Psoas muscle (tissue), 8 donors: ENCODE measurements around the gene STARD5. TPM values are rescaled to one million over a fixed set of nuclear protein-coding genes. Genes with fewer than 3 reads are reported as not detected.

Source experiments
- ATAC-seq, 4 donors: fragments of 200-7000 bp; cut with Tn5 transposase; one replicate each; pipeline ENCODE4 v1.9.1; 2020; ENCODE audit warnings: moderate library complexity in 3 of 4, mild to moderate bottlenecking in 2 of 4
- DNase-seq, 2 donors: peaks; one replicate each; pipeline ENCODE4 v3.0.0-alpha.2; 2020
- H3K27ac ChIP-seq: fragments of 200-600 bp; one replicate; pipeline ENCODE4 v1.8.0; 2022
- H3K27me3 ChIP-seq, 3 donors: fragments of 200-600 bp in 1 of 3; one replicate each; pipeline versions ENCODE4 v1.6.1 to v1.8.0; 2013 to 2022; ENCODE audit warnings: low read length in 2 of 3, mild to moderate bottlenecking in 2 of 3, moderate library complexity in 1 of 3; ENCODE audit not compliant: insufficient read depth in 3 of 3
- H3K36me3 ChIP-seq, 2 donors: fragments of 200-600 bp in 1 of 2; one replicate each; pipeline versions ENCODE4 v1.6.1 to v1.8.0; 2013 to 2022; ENCODE audit warnings: low read depth in 1 of 2, mild to moderate bottlenecking in 1 of 2, moderate library complexity in 1 of 2; ENCODE audit not compliant: insufficient read depth in 1 of 2
- H3K4me1 ChIP-seq: fragments of 200-600 bp; one replicate; pipeline ENCODE4 v1.8.0; 2022
- H3K4me3 ChIP-seq: fragments of 200-600 bp; one replicate; pipeline ENCODE4 v1.8.0; 2022; ENCODE audit warnings: mild to moderate bottlenecking
- H3K9me3 ChIP-seq: fragments of 200-600 bp; one replicate; pipeline ENCODE4 v1.8.0; 2022
- CTCF ChIP-seq: fragments of 200-600 bp; IDR thresholded peaks from one replicate; pipeline ENCODE4 v1.8.0; 2022; ENCODE audit warnings: antibody characterized with exemption
- WGBS, 3 donors: extraction: QIAGEN DNeasy Blood & Tissue Kit; methylation state at CpG; one replicate each; pipeline versions ENCODE4 v1.1.6 to v1.1.7; 2013; 5-methylcytosine and 5-hydroxymethylcytosine counted together
- intact Hi-C, 2 donors: fragments of 100-400 bp; cut with DNase I; formaldehyde crosslinking; loops; one replicate each; pipeline versions ENCODE4 v1.11.0 to v1.14.2; 2022
- polyA plus RNA-seq, 3 donors: library from polyadenylated mRNA; stranded (reverse); fragments of 200-250 nt; gene quantifications; one replicate each; pipeline ENCODE4 v1.2.3, GENCODE V29; 2013
- total RNA-seq, 4 donors: library from RNA; stranded (reverse); fragmentation: NEBNext Ultra II Directional in 2 of 4; extraction: Animal tissue kit (Norgen Biotek cat#: 25700) in 2 of 4; gene quantifications; one replicate each; pipeline versions ENCODE4 v1.2.1 to v1.2.4, GENCODE V29; 2021 to 2023
- donor health status: healthy with polysubstance abuse.
- donor health status: DM: no; HTN: no; CAD: no; lungs with moderate emphysema.
- donor health status: Bipolar disorder and iron deficiency.
- donor health status: healthy.
- donor health status: DM: yes; HTN: yes; CAD: no.
- donor health status: DM: no; HTN: no; CAD: no.
- donor health status: DM: no; HTN: no; CAD: no.
- donor health status: DM: yes; HTN: yes; CAD: no.

The STARD5 gene
- total and polyA plus RNA-seq, 7 donors = 0.25 to 1.9 (median 0.64) TPM

DNA sequence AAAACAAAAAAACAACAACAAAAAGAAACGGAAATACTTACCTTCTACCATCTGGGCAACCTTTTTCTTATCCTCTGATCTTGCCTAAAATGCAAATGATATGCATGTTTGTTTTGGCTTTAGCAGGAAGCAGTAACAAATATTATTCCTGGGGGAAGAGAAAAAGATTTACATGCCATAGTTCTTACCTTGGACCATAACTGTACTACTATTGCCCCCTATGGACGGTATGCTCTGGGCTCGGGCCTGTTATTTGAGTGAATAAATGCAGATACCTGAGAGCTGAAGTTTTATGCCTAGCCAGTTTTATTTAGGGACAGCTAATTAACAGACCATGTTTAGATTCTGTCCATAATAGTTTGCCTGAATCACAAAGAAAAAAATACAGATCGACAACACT is 12.6 kb upstream of the STARD5 start:
- no peak for ATAC-seq
- H3K27ac ChIP-seq = no peak overlapping the region
- no peak for DNase-seq

DNA sequence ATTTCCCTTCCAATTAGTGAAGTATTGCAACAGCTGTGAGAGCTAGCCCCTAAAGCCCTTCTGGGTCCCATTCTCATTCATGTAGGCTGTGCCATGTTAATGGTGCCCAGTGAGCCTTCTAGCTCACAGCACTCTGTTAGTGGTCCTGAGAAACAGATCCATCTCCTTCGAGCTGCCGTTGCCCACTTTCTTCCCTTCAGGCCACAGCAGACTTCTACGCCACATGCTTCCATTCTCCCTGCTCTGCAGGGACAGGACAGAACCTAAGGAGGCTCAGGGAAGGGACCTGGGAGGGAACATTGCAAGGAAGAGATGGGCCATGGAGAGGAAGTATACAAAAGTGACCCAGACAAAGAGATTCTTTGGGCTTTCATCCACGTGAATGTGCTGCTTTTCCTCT is 11.7 kb upstream of the STARD5 start:
- Histone ChIP-seq H3K9me3 (no peaks in the 10 kb centered on the region), H3K27ac (no peak overlapping the region), H3K4me1 (no peaks in the 10 kb centered on the region), H3K27me3 (peaks cover 0 to 10% (median 0%) of the 10 kb centered on the region in 3 donors), H3K4me3 (no peak overlapping the region), H3K36me3 (no peaks in the 10 kb centered on the region)
- ATAC-seq (no peak), DNase-seq (no peak)
- 82 to 85% (median 85%) methylated on average over 4 of the region's 4 CpGs for WGBS, 3 donors
- TF ChIP-seq CTCF = no peak
- intact Hi-C loops = no loop called here

More for the DNA sequence above, 12.6 kb upstream of the STARD5 start:
- no peaks in the 10 kb centered on the region for H3K4me1 ChIP-seq
- no peaks in the 10 kb centered on the region for H3K9me3 ChIP-seq
- H3K36me3 ChIP-seq = no peaks in the 10 kb centered on the region
- TF ChIP-seq CTCF = no peak
- no peak overlapping the region for H3K4me3 ChIP-seq
- WGBS, 3 donors = 89 to 95% (median 89%) methylated on average over 4 of the region's 4 CpGs
- peaks cover 0 to 10% (median 0%) of the 10 kb centered on the region in 3 donors for H3K27me3 ChIP-seq
- intact Hi-C loops = no loop called here

- H3K9me3 ChIP-seq = no peaks in the 10 kb centered on the region
- no peaks in the 10 kb centered on the region for H3K36me3 ChIP-seq
- WGBS, 3 donors = 72 to 78% (median 75%) methylated on average over 10 of the region's 10 CpGs
- intact Hi-C loops = loop anchor here in 1 of 2 donors (5.0 kb wide), 1 partner anchor 58 kb away; no protein-coding TSS in a partner anchor
- H3K4me1 ChIP-seq = no peaks in the 10 kb centered on the region
- no peak for TF ChIP-seq CTCF
- no peak for ATAC-seq
- H3K27me3 ChIP-seq = peaks cover 0 to 10% (median 0%) of the 10 kb centered on the region in 3 donors
- DNase-seq = no peak
- H3K4me3 ChIP-seq = no peak overlapping the region
- H3K27ac ChIP-seq = no peak overlapping the region
These were observed 11.0 kb upstream of the STARD5 start for GRCh38 chr15:81334768-81335435.

GRCh38 chr15:81333363-81333762 is 9.4 kb upstream of the STARD5 start:
- Histone ChIP-seq H3K4me1 (no peaks in the 10 kb centered on the region), H3K9me3 (no peaks in the 10 kb centered on the region), H3K4me3 (no peak overlapping the region), H3K27ac (no peak overlapping the region), H3K27me3 (peaks cover 0 to 10% (median 0%) of the 10 kb centered on the region in 3 donors), H3K36me3 (no peaks in the 10 kb centered on the region)
- no peak for DNase-seq
- TF ChIP-seq CTCF = no peak
- ATAC-seq = no peak
- 93 to 98% (median 95%) methylated on average over 3 of the region's 3 CpGs for WGBS, 3 donors
- intact Hi-C loops = loop anchor here in 1 of 2 donors (5.0 kb wide), 1 partner anchor 56 kb away; no protein-coding TSS in a partner anchor
